HepG2 (cell line): ENCODE measurements around the gene GPRC5B. TPM values are rescaled to one million over a fixed set of nuclear protein-coding genes. Genes with fewer than 3 reads are reported as not detected.

Source experiments
- MAFF ChIP-seq: IDR thresholded peaks from 2 replicates; pipeline ENCODE4 v1.6.1; 2011; ENCODE audit warnings: low read depth, low read length, improper control_type of control experiment
- MIER2 ChIP-seq: IDR thresholded peaks from 2 replicates; pipeline ENCODE4 v1.6.1; 2016; ENCODE audit warnings: missing biosample characterization, missing genetic modification reagents
- MTA1 ChIP-seq: sonication (generic); formaldehyde crosslinking; IDR thresholded peaks from 2 replicates; pipeline ENCODE4 v1.4.0; 2020; ENCODE audit warnings: missing genetic modification reagents, mild to moderate bottlenecking, borderline replicate concordance
- NR1H2 ChIP-seq: sonication (generic); formaldehyde crosslinking; IDR thresholded peaks from 2 replicates; pipeline ENCODE4 v1.8.1; 2022; ENCODE audit warnings: low read depth, missing genetic modification reagents, borderline replicate concordance
- POLR2AphosphoS2 ChIP-seq: IDR thresholded peaks from 2 replicates; pipeline ENCODE4 v1.6.1; 2011; ENCODE audit warnings: low read depth, low read length, improper control_type of control experiment
- REPIN1 ChIP-seq: sonication (generic); formaldehyde crosslinking; IDR thresholded peaks from 2 replicates; pipeline ENCODE4 v1.8.0; 2022; ENCODE audit warnings: missing genetic modification reagents, low read depth, mild to moderate bottlenecking, borderline replicate concordance
- RFXAP ChIP-seq: sonication (generic); formaldehyde crosslinking; IDR thresholded peaks from 2 replicates; pipeline ENCODE4 v1.4.0; 2020; ENCODE audit warnings: missing genetic modification reagents, borderline replicate concordance
- SOX13 ChIP-seq, 3 experiments: fragments of 450-650 bp in 1 of 3; sonication (generic) in 1 of 3; formaldehyde crosslinking in 1 of 3; IDR thresholded peaks in 2 of 3; conservative IDR thresholded peaks in 1 of 3; 2 replicates each; pipeline versions ENCODE4 v1.5.0 to v1.6.1; 2016 to 2020; ENCODE audit warnings: antibody characterized with exemption in 1 of 3, mild to moderate bottlenecking in 1 of 3, missing compliant biosample characterization in 1 of 3, missing genetic modification reagents in 1 of 3, moderate library complexity in 1 of 3
- SRSF9 ChIP-seq: fragments of 200-400 bp; formaldehyde crosslinking; IDR thresholded peaks from 2 replicates; pipeline ENCODE4 v1.6.1; 2018; ENCODE audit warnings: borderline replicate concordance, mild to moderate bottlenecking, low read depth, low read length; ENCODE audit not compliant: insufficient read depth, poor library complexity, severe bottlenecking
- TBX3 ChIP-seq: fragments of 450-650 bp; IDR thresholded peaks from 2 replicates; pipeline ENCODE4 v1.6.1; 2017; ENCODE audit warnings: antibody characterized with exemption, mild to moderate bottlenecking, inconsistent platforms, borderline replicate concordance
- TCF7 ChIP-seq: sonication (generic); IDR thresholded peaks from 2 replicates; pipeline ENCODE4 v1.6.1; 2016; ENCODE audit warnings: antibody characterized with exemption, low read depth
- ZBTB20 ChIP-seq: sonication (generic); formaldehyde crosslinking; IDR thresholded peaks from 2 replicates; pipeline ENCODE4 v1.8.1; 2023; ENCODE audit warnings: missing genetic modification reagents, low read depth, mild to moderate bottlenecking, borderline replicate concordance
- ZBTB25 ChIP-seq: IDR thresholded peaks from 2 replicates; pipeline ENCODE4 v1.6.1; 2018; ENCODE audit warnings: missing genetic modification reagents
- ZBTB26 ChIP-seq: IDR thresholded peaks from 2 replicates; pipeline ENCODE4 v1.6.1; 2016; ENCODE audit warnings: missing compliant biosample characterization, missing genetic modification reagents, borderline replicate concordance
- ZC3H4 ChIP-seq: sonication (generic); formaldehyde crosslinking; IDR thresholded peaks from 2 replicates; pipeline ENCODE4 v1.4.0; 2020; ENCODE audit warnings: missing genetic modification reagents, borderline replicate concordance
- ZNF143 ChIP-seq: sonication (generic); formaldehyde crosslinking; IDR thresholded peaks from 2 replicates; pipeline ENCODE4 v1.4.0; 2020; ENCODE audit warnings: missing genetic modification reagents
- ZNF576 ChIP-seq: sonication (generic); formaldehyde crosslinking; IDR thresholded peaks from 2 replicates; pipeline ENCODE4 v1.4.0; 2020; ENCODE audit warnings: mild to moderate bottlenecking, missing genetic modification reagents
- ZNF646 ChIP-seq: sonication (generic); formaldehyde crosslinking; IDR thresholded peaks from 2 replicates; pipeline ENCODE4 v1.9.0; 2021; ENCODE audit warnings: mild to moderate bottlenecking, missing genetic modification reagents
- polyA plus RNA-seq, 8 experiments: library from polyadenylated mRNA; depleted of rRNA in 3 of 8; stranded (reverse) in 7 of 8; unstranded in 1 of 8; fragments of >200 nt; fragmentation: Illumina TruSeq in 4 of 8; extraction: Trizol in 4 of 8; gene quantifications; 2 replicates each; pipeline versions ENCODE4 v1.2.1 to v1.2.3, GENCODE V29; 2011 to 2016; ENCODE audit warnings: low read depth in 4 of 8, missing spikeins in 1 of 8, mixed read lengths in 1 of 8; ENCODE audit not compliant: insufficient read depth in 1 of 8
- total RNA-seq, 5 experiments: library from RNA; depleted of rRNA; stranded (reverse); fragments of >200 nt; fragmentation: Illumina TruSeq; extraction: Trizol; gene quantifications; 2 replicates each; pipeline ENCODE4 v1.2.3, GENCODE V29; 2016; ENCODE audit warnings: low read depth in 1 of 5

The GPRC5B gene
- total and polyA plus RNA-seq, 2 of the 13 experiments (the other 11 are each of a cell fraction or from before 2014, with no cell fraction given): 0.46 to 0.53 TPM

- peak; percentile 77; the same call in 1 of the 2 replicates for TF ChIP-seq ZNF576 (CRISPR knock-in tag)
- TF ChIP-seq SRSF9: no peak
- no peak for TF ChIP-seq RFXAP (CRISPR knock-in tag)
- TF ChIP-seq NR1H2 (CRISPR knock-in tag): no peak
- TF ChIP-seq ZNF143 (CRISPR knock-in tag): no peak
- TF ChIP-seq ZBTB26 (CRISPR knock-in tag): peak; percentile 69; the same call in 1 of the 2 replicates
- no peak for TF ChIP-seq POLR2AphosphoS2
- TF ChIP-seq ZBTB25 (CRISPR knock-in tag): peak; percentile 48; the same call in 1 of the 2 replicates
- TF ChIP-seq REPIN1 (CRISPR knock-in tag): peak; percentile 80; the same call in 1 of the 2 replicates
- TF ChIP-seq ZC3H4: no peak
- 0 out of 2 replicates have a peak, but pooled peaks have one; percentile 21 for TF ChIP-seq MIER2 (CRISPR knock-in tag)
- TF ChIP-seq MTA1 (CRISPR knock-in tag): no peak
- peak; percentile 61 for TF ChIP-seq MAFF
- no peak for TF ChIP-seq TBX3
- TF ChIP-seq SOX13 (IDR thresholded peaks at IDR 0.05): no peak
- TF ChIP-seq SOX13 (CRISPR knock-in tag; conservative IDR thresholded peaks at IDR 0.05 in 1 of 2, IDR thresholded peaks at IDR 0.05 in 1 of 2): no peak; a peak in 2 of 4 replicates
- TF ChIP-seq ZBTB20 (CRISPR knock-in tag): peak; percentile 88
- TF ChIP-seq TCF7: no peak
- TF ChIP-seq ZNF646 (CRISPR knock-in tag): peak; percentile 53; the same call in 1 of the 2 replicates
Observed at GRCh38 chr16:19886073-19886941, 1.7 kb upstream of the GPRC5B start (continued).
